GM18861 (cell line): ENCODE results near the gene KCNQ1.

Experiments
- ATAC-seq: cut with Tn5 transposase; IDR thresholded peaks from one replicate; pipeline ENCODE4 v1.9.1; 2021; ENCODE audit not compliant: unreplicated experiment

The KCNQ1 gene

GRCh38 chr11:2781408-2782274 is 336.8 kb downstream of the KCNQ1 start:
- ATAC-seq = no peak

- ATAC-seq = no peak
These were observed 338.0 kb downstream of the KCNQ1 start for GRCh38 chr11:2782769-2783168.

- no peak for ATAC-seq
These were observed 338.8 kb downstream of the KCNQ1 start for GRCh38 chr11:2783536-2784082.

GRCh38 chr11:2787816-2788167 is 343.0 kb downstream of the KCNQ1 start:
- no peak for ATAC-seq

- no peak for ATAC-seq
These were observed 343.6 kb downstream of the KCNQ1 start for GRCh38 chr11:2788168-2789071.

- ATAC-seq = no peak
These were observed 344.5 kb downstream of the KCNQ1 start for GRCh38 chr11:2789331-2789730.

- ATAC-seq = no peak
These were observed 345.2 kb downstream of the KCNQ1 start for GRCh38 chr11:2789791-2790567.

- no peak for ATAC-seq
These were observed 345.7 kb downstream of the KCNQ1 start for GRCh38 chr11:2790568-2790921.

- ATAC-seq = no peak
These were observed 346.3 kb downstream of the KCNQ1 start for GRCh38 chr11:2791139-2791520.

GRCh38 chr11:2791521-2792380 is 346.9 kb downstream of the KCNQ1 start:
- ATAC-seq = no peak

GRCh38 chr11:2792381-2793250 is 347.8 kb downstream of the KCNQ1 start:
- no peak for ATAC-seq

- ATAC-seq = no peak
These were observed 348.9 kb downstream of the KCNQ1 start for GRCh38 chr11:2793701-2794045.

GRCh38 chr11:2794046-2794967 is 349.5 kb downstream of the KCNQ1 start:
- ATAC-seq = no peak

GRCh38 chr11:2794968-2795322 is 350.1 kb downstream of the KCNQ1 start:
- no peak for ATAC-seq

- no peak for ATAC-seq
These were observed 350.7 kb downstream of the KCNQ1 start for GRCh38 chr11:2795491-2795991.

- ATAC-seq = no peak
These were observed 351.3 kb downstream of the KCNQ1 start for GRCh38 chr11:2796091-2796490.

- no peak for ATAC-seq
These were observed 351.8 kb downstream of the KCNQ1 start for GRCh38 chr11:2796508-2797113.
